Tibial nerve (tissue), 4 donors: Measurements from ENCODE around the gene PLXDC2.

Experiments used
- EP300 ChIP-seq, 2 donors: sonication (generic); formaldehyde crosslinking; IDR thresholded peaks; one replicate each; pipeline ENCODE4 v1.6.1; 2017; ENCODE audit warnings: antibody characterized with exemption in 2 of 2, mild to moderate bottlenecking in 1 of 2
- POLR2A ChIP-seq, 2 donors: fragments of 450-650 bp; IDR thresholded peaks; one replicate each; pipeline ENCODE4 v1.6.1; 2017; ENCODE audit warnings: antibody characterized with exemption in 2 of 2, mild to moderate bottlenecking in 2 of 2, moderate library complexity in 2 of 2
- TF ChIP-seq, protein P1 (sequence below), 5 experiments: fragments of 200-600 bp in 3 of 5; fragments of 450-650 bp in 2 of 5; sonication (generic) in 3 of 5; IDR thresholded peaks; one replicate each; pipeline ENCODE4 v1.5.1; 2016 to 2019; ENCODE audit warnings: antibody characterized with exemption in 5 of 5, mild to moderate bottlenecking in 3 of 5, moderate library complexity in 2 of 5

DNA sequence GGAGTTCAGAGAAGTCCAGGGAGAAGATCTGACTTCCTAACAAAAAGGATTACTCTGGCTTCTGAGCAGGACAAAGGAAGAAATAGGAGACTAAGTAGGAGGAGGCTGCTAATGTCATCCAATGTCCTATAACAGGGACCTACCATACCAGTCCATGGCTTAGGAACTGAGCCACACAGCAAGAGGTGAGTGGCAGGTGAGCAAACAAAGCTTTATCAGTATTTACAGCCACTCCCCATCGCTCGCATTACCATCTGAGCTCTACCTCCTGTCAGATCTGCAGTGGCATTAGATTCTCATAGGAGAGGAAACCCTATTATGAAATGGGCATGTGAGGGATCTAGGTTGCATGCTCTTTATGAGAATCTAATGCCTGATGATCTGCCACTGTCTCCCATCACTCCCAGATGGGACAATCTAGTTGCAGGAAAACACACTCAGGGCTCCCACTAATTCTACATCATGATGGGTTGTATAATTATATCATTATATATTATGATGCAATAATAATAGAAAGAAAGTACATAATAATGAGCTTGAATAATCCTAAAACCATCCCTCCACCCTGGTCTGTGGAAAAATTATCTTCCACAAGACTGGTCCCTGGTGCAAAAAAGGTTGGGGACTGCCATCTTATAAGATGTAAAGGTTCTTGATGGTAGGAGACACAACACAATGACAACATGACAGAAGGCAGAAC, 487.4 kb downstream of the PLXDC2 start:
- TF ChIP-seq POLR2A (IDR thresholded peaks at IDR 0.05): no peak
- TF ChIP-seq, protein P1, sequence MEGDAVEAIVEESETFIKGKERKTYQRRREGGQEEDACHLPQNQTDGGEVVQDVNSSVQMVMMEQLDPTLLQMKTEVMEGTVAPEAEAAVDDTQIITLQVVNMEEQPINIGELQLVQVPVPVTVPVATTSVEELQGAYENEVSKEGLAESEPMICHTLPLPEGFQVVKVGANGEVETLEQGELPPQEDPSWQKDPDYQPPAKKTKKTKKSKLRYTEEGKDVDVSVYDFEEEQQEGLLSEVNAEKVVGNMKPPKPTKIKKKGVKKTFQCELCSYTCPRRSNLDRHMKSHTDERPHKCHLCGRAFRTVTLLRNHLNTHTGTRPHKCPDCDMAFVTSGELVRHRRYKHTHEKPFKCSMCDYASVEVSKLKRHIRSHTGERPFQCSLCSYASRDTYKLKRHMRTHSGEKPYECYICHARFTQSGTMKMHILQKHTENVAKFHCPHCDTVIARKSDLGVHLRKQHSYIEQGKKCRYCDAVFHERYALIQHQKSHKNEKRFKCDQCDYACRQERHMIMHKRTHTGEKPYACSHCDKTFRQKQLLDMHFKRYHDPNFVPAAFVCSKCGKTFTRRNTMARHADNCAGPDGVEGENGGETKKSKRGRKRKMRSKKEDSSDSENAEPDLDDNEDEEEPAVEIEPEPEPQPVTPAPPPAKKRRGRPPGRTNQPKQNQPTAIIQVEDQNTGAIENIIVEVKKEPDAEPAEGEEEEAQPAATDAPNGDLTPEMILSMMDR (IDR thresholded peaks at IDR 0.05): no peak
- no peak for TF ChIP-seq EP300 (IDR thresholded peaks at IDR 0.05)
